ENCODE measurements around the gene ATP11A.

The ATP11A gene

DNA sequence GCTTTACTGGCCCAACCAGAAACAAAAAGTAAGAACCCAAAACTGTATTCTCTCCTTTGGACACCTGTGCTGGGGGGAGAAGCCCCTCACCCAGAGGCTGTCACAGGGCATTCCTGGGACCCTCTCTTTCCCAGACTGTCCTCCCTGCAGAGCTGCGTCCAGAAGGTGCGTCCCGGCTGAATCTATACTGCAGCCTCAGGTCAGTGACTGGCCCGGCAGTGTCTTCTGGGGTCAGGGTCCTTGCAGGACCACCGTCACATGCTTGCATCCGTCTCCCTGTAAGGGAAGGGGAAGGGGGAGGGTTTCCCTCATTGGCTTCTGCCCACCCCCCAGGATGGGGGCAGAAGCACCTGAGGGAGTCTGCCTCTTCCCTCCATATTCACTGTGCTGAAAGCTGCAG is 76.5 kb downstream of the ATP11A start:
- H3K4me3 ChIP-seq (ENCODE audit: low read depth, low read length) = no peak overlapping the region
- DNase-seq (ENCODE audit: low read depth) = no peak

DNA sequence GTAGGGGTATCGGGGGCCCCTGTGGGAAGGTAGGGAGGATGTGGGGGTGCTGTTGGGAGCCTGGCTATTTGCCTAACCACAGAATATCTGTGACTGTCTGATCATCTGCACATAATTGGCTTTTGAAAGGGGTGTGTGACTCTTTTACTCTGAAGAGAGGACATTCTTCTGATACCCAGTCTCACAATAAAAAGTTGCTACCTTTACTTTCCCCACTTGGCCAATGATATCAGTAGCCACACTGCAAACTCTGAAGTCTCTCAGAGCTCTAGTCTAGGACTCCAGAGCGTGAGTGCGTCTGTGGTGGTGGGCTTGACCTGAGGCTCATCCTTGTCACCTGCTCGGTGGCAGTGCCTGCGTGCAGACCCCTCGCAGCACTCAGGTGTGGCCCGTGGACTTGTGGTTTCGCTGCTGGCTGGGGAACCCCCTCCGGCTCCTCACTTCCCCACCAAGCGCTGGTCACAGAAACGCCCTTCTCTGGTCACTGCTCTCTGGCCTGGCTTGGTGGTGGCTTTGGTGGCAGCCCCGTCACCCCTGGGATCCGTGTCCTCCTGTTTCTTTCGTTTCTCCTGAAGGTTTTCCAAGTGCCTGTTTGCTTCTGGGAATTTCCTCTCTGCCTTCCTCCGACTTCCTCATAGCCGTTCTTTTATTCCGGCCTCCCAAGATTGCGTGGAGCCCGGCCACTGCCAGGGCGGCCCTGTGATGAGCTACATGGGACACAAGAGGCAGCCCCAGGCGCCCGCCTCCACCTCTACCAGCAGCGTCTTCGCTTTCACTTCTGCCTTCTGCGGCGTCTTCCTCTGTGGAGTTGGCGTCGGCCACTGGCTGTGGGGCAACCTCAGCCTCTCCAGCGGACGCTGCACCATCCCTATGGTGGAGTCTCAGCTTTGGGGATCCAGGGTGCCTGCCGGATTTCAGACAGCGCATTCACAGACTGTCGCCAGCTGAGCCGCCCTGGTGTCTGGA is 78.0 kb downstream of the ATP11A start:
- H3K4me3 ChIP-seq (ENCODE audit: low read depth, low read length) = no peak overlapping the region
- no peak for DNase-seq (ENCODE audit: low read depth)

DNA sequence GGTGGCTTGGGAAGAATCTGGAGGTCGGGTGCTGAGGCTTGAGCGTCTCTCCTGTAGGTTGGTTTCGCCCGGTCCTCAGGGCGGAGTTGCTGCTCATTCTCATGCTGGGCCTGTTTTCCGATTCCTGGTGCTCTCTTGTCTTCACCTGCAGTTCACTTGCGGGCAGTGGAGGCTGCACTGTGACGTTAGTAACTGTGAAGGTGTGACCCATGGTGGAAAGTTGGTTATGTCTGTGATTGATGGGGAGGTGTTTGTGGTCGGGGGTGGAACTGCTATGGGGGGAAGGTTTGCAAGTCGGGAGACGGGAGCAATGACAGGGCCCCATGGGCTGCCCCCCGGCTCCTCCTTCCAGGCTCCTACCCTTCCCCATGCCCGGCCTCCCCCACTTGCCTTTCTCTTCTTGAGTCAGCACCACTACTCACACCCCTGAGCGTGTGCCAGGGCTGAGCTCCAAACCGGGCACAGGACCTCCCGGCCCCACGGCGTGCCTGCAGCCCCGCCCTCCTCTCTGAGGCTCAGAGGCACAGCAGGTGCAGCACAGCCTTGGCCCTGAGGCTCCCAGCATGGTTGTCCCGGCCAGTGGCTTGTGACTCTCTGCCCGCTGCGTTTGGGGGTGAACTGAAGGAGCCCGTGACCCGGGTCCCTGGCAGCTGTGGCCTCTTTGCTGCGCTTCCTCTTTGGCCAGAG is 79.1 kb downstream of the ATP11A start:
- no peak for DNase-seq (ENCODE audit: low read depth)
- H3K4me3 ChIP-seq (ENCODE audit: low read depth, low read length) = no peak overlapping the region

DNA sequence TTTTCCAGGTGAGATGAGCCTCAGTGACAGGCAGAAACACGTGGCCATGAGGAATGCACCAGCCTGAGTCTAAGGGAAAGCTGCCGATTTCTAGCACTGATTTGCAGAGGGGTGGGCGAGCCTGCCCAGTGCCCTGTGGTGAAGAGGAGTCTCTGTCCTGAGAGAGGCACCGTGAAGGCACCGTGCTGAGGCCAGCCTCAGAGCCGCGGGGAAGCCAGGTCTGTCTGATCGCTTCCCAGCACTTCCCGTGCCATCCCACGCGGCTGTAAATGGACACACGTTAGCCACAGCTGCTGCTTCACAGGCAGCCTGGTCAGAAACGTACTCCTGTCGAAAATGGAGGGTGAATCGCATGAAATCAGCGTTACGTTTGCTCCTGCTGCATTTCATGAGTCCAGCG is 79.8 kb downstream of the ATP11A start:
- no peak overlapping the region for H3K4me3 ChIP-seq (ENCODE audit: low read depth, low read length)
- DNase-seq (ENCODE audit: low read depth) = no peak

DNA sequence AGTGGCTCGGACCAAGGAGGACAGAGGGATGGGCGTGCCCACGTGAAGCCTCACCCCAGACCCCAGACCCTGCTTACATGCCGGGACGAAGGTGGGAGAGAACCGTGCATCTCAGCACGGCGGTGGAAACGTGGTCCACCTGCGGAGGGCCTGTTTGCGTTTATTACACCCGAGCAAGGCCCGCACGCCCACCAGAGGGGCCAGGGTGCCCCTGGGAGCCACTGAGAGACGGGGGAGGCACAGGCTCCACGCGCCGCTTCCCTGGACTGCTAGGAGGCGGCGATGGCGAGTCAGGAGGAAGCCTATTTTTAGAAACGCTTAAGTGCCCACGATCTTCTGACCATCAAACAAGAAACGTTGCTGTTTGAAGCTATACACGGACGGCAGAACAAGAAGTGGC is 80.7 kb downstream of the ATP11A start:
- no peak for DNase-seq (ENCODE audit: low read depth)

DNA sequence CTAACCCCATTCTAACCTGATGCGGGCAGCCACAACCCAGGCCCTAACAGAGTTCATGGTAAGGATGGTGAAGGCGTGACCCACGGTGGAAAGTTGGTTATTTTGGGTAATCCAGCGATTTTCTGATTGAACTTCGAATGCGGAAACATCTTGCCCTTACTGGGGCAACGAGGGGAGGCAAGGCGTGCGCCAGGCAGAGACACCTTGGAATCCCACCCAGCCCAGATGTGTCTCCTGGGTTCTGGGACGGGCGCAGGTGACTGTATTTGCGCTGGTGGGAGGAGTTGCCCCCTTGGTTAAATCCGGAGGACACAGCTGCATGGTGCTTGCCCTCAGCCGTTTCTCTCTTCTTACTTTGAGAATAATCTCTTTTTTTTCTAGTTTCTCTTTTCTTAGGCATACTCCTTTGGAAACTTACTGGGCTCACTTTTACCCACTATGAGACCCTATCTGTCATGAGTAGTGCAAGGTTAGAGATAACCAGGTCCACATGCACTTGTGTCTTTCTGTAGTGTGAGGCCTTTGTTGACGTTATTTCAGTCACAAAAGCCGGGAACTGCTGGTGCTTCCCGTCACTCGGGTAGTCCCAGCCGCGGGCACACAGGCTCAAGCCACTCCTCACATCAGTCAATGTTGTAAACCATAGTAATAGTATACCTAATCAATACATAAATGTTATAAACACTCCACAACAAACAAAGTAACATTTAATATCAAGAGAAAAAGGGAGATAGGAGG is 81.5 kb downstream of the ATP11A start:
- no peak overlapping the region for H3K4me3 ChIP-seq (ENCODE audit: low read depth, low read length)
- no peak for DNase-seq (ENCODE audit: low read depth)

More for the DNA sequence above, 80.7 kb downstream of the ATP11A start:
- no peak overlapping the region for H3K4me3 ChIP-seq (ENCODE audit: low read depth, low read length)

DNA sequence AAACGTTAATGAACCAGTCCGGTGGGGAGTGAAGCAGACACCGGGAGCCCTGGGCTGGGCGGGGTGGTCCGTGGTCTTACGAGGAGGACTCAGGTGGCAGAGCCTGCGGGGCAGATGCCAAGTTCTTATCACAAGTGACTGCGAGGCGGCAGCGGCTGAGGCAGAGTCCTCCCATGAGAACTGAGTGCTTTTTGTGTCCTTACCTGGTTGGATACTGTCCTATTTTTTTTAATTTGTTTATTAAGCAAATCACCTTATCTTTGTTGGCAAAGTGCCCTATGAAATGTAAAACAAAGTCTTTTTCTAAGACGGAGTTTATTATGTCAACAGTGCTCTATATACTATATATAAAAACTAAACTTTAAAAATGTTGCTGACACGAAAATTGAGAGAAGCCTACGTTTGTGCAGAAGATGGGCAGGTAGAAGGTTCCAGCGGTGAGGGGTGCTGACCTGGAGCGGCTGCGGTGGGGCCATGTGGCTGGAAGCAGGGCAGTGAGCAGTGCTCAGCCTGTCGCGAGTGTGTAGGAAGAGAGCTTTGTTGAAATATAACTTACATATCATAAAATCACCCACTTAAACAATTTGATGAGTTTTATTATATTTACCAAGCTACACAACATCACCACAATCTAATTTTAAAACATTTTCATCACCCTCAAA is 82.2 kb downstream of the ATP11A start:
- H3K4me3 ChIP-seq (ENCODE audit: low read depth, low read length) = no peak overlapping the region
- no peak for DNase-seq (ENCODE audit: low read depth)

DNA sequence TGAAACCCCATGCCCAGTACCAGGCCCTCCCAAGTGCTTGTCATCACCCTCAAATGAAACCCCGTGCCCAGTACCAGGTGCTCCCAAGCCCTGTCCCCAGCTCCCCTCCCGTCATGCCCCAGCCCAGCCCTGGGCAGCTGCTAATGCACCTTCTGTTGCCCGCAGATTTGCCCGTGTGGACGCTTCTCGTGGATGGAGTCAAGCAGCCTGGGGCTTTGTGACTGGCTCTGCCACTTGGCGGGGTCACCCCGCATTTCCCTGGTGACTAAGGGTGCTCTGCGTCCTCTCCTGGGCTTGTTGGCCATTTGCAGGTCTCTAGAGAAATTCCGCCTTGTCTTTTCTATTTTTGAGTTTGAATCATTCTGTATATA is 82.7 kb downstream of the ATP11A start:
- no peak for DNase-seq (ENCODE audit: low read depth)
- H3K4me3 ChIP-seq (ENCODE audit: low read depth, low read length) = no peak overlapping the region

DNA sequence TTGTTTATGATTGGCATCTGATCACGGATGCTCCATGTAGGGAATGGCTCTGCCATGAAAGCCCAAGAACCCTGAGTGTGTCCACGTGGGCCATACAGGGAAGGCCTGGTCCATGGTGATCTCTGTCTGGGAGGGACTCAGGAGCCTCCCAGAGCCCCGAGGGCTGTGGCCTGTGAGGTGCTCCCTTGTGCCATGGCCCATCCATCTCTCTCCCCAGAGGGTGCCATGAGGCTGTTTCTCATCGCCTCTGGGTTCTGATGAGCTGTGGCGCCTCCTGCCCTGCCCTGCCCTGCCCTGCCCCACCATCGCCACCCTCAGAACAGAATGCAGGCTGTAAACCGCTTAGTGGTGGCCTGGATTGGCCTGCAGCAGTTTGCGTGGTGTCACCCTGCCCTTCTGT is 83.1 kb downstream of the ATP11A start:
- no peak for DNase-seq (ENCODE audit: low read depth)

DNA sequence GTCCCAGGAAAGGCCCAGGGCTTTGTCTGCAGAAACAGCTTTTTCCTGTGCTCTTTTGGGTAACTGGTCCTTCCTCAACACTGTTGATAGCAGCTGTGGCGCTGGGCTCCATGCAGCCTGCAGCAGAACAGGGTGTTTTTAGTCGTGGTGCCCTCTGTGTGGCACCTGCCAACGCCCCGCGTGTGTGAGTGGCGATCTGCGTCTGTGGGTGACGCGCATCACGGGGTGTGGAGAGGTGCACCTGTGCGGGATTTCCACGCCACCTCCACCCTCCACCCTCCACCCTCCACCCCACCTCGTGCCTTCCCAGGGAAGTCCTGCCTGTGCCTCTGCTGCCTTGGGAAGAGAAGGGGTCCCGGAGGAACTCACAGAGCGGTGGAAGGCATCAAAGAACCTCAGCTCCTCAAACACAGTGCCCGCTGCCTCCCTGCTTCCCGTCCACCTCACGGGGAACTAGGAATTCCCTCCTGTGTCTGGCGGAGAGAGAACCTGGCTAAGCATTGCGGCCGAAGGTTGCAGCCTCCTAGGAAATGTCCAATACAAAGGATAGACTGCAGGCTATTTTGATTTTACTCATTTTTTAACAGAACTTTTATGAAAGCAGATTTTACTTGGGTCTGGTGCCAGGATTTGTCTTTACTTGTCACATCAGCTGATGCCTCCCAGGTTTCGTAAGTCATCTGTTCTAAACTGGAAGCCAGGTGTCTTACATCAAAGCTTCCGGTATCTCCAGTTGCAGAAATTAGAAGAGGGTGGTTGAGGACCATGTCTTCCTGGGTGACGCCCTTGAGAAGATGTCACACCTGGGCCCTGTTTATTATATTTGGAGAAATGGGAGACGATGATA is 84.0 kb downstream of the ATP11A start:
- no peak for DNase-seq (ENCODE audit: low read depth)
- H3K4me3 ChIP-seq (ENCODE audit: low read depth, low read length) = no peak overlapping the region

More for the DNA sequence above, 83.1 kb downstream of the ATP11A start:
- no peak overlapping the region for H3K4me3 ChIP-seq (ENCODE audit: low read depth, low read length)

DNA sequence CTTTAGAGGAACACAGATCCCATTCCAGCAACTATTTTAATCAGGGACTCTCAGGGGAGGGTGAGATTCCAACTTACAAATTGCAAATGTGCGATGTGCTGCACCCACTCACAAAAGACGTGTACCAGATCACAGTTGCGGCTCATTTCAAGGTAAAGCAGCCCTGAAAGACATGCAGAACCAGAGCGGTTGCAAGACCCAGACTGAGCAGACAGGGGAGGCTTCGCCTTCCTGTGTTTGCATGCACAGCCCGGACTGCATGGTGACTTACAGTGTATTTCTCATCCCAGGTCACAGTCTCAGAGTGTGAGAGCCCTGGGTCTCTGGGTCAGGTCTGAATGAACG is 84.6 kb downstream of the ATP11A start:
- H3K4me3 ChIP-seq (ENCODE audit: low read depth, low read length) = no peak overlapping the region
- DNase-seq (ENCODE audit: low read depth) = no peak

DNA sequence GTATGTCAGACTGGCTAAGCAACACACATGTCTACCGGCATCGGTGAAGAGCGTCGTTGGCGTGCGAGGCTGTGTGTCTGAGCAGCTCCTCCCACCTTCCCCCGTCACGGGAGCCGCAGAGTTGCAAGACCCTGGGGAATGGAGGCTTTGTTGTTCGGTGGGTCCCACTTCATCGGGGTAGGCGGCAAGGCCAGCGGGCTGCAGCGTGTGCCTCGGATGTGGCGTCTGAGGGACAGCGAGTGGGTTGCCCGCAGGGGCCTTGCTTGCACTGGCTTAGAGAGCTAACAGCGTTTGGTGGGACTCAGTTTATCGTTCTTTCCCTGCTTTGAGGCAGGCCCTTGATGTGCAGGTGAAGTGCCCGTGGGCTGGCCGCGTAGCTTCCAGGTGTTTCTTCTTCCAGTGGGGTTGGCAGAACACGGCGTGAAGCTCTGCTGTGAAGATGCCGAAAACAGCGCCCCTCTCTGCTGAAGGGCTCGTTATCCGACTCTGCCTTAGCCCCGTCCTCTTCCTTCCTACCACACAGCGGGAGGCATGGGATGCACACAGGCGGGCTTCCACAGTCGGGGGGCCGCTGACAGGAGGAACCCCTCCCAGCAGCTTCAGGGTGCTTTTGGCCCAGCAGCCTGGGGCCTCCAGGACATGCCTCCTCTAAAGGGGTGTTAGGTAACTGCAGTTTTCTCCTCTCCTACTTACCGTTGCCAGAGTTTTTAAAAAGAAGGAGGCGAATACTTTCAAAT is 85.2 kb downstream of the ATP11A start:
- H3K4me3 ChIP-seq (ENCODE audit: low read depth, low read length) = no peak overlapping the region
- DNase-seq (ENCODE audit: low read depth) = no peak

DNA sequence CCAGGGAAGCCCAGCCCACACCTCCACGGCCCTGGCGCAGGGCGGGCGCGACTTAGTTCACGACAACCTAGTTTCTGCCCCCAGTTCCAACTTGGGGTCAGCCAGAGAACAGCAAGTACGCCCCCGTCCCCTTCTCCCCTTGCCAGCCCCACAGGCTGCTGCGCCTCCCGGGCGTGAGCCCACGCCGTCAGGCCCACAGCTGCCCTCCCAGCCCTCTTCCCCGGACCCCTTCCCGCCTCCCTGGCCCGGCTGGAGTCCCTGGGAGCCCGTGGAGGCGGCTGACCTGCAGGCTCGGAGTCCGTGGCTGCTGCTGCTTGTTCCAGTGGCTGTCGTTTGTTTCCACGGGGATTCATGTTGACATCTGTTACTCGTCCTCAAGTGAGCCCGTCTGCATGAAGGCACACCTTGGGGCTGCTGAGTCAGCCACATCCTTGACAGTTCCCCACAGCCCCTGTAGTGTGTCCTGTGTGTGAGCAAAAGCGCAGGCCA is 86.0 kb downstream of the ATP11A start:
- no peak for DNase-seq (ENCODE audit: low read depth)
- no peak overlapping the region for H3K4me3 ChIP-seq (ENCODE audit: low read depth, low read length)

DNA sequence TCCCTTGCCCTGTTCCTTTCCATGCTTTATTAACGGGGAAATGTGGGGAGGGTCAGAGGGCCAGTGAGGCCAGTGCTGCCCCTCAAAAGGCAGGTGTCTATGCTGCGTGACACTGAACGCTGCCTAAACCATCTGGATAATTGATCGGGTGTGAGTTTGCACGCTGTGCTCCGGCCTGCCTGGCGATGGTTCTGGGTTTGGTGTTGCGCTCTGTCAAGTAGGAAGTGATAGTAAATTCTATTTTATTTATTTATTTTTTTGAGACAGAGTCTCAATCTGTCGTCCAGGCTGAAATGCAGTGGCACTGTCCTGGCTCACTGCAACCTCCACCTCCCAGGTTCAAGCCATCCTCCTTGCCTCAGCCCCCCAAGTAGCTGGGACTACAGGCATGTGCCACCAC is 86.5 kb downstream of the ATP11A start:
- DNase-seq (ENCODE audit: low read depth) = no peak
- H3K4me3 ChIP-seq (ENCODE audit: low read depth, low read length) = no peak overlapping the region

DNA sequence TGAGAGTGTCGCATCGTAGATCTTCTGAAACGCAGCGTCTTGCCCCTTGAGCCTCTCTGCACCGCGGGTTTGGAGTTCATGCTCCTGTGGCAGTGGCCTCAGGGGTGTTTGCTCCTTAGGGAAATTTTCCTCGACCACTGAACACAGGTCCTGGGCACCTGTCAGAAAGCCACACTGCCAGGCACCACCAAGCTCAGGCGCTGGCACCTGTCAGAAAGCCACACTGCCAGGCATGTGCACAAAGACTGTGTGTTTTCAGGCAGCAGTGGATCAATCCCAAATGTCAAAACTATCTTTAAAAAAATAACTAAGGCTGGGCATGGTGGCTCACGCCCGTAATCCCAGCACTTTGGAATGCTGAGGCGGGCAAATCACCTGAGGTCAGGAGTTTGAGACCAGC is 87.1 kb downstream of the ATP11A start:
- no peak for DNase-seq (ENCODE audit: low read depth)
- H3K4me3 ChIP-seq (ENCODE audit: low read depth, low read length) = no peak overlapping the region

DNA sequence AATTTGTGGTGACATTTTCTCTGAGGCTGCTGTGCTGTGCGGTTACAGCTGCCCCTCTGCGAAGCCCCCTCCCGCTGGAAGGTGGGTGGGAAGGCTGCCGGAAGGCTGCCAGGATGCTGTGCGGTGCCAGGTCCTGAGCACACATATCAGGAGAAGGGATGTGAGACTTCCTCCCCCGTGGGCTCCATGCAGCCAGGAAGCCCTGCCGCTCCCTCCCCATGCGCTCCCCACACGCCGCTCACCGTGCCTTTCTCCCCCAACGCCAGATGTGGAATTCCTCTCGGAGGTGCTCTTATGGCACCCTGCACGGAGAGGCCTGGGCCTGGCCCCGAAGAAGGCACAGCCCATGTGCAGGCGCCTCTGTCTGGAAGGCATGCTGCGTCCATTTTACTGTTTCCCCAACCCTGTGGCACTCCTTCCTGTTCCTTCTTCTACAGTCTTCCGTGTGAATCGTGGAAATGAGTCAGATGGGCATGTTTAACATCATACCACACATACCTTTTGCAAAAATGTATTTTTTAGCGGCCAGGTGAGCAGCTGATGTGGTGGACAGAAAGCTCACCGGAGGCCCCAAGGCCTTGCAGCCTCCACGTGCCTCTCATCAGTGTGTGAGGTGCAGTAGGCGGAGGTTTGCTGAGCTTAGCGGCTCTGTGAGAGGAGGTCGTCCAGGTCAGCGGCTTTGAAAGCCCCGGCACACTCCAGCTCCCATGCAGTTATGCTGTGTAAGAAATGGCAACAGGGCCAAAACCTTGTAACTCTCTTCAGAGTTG is 88.0 kb downstream of the ATP11A start:
- no peak overlapping the region for H3K4me3 ChIP-seq (ENCODE audit: low read depth, low read length)
- no peak for DNase-seq (ENCODE audit: low read depth)

DNA sequence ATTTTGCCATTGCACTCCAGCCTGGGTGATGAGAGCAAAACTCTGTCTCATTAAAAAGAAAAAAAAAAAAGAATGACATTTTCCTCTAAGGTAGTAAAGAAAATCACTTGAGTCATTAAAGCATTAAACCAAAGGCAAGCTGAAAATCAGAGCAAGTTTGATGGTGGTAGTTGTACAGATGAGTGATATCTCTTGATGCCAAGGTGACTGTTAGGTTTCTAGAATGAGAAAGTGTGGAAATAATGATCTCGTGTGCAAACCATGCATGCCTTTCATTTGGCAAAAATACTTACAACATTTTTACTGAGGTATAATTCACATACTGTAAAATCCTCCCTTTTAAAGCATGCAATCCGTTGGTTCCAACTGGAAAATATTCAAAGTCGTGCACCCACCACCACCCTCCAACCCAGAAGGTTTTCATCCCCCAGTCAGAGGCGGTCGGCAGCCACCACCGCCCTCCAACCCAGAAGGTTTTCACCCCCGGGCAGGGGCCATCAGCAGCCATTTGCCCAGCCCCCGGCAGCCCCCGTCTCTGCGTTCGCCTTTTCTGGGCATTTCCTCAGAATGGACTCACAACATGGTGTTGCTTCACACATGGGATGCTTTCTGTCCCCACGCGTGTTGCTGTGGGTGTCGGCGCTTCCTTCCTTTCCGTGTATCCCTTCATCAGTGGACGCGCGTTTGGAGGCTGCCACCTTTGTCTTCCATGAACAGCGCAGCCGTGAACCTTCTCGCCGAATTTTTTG is 90.2 kb downstream of the ATP11A start:
- H3K4me3 ChIP-seq (ENCODE audit: low read depth, low read length) = no peak overlapping the region
- no peak for DNase-seq (ENCODE audit: low read depth)
